GOT3 (cell line): Measurements from ENCODE around the gene ANKRD44.
"Not testable (repeated sequence)": the region's sequence is repeated elsewhere in the genome, so short reads cannot be mapped to it uniquely, and the experiment has no call there.

Experiments used
- DNase-seq: peaks from one replicate; lab custom pipeline; 2025; ENCODE audit warnings: mixed read lengths; lab: John Stamatoyannopoulos, UW

ANKRD44 gene

GRCh38 chr2:197287596-197287932, 23.0 kb downstream of the ANKRD44 start:
- not testable (repeated sequence) for DNase-seq

- no peak for DNase-seq
Measured at GRCh38 chr2:197286805-197287595, 23.6 kb downstream of the ANKRD44 start.

GRCh38 chr2:197285361-197285760, 25.2 kb downstream of the ANKRD44 start:
- DNase-seq, result no peak

- no peak for DNase-seq
Measured at GRCh38 chr2:197284956-197285355, 25.6 kb downstream of the ANKRD44 start.

GRCh38 chr2:197281421-197281820, 29.2 kb downstream of the ANKRD44 start:
- DNase-seq, result no peak

- DNase-seq, result no peak
Measured at GRCh38 chr2:197280015-197280702, 30.4 kb downstream of the ANKRD44 start.

- no peak for DNase-seq
Measured at GRCh38 chr2:197278799-197279763, 31.5 kb downstream of the ANKRD44 start.

GRCh38 chr2:197277794-197278193, 32.8 kb downstream of the ANKRD44 start:
- no peak for DNase-seq

GRCh38 chr2:197276156-197276555, 34.4 kb downstream of the ANKRD44 start:
- DNase-seq, result no peak

- no peak for DNase-seq
Measured at GRCh38 chr2:197274937-197275336, 35.6 kb downstream of the ANKRD44 start.

- DNase-seq, result no peak
Measured at GRCh38 chr2:197274349-197274748, 36.2 kb downstream of the ANKRD44 start.

GRCh38 chr2:197273485-197273884, 37.1 kb downstream of the ANKRD44 start:
- DNase-seq, result no peak

GRCh38 chr2:197270601-197271000, 40.0 kb downstream of the ANKRD44 start:
- DNase-seq, result no peak

- no peak for DNase-seq
Measured at GRCh38 chr2:197269815-197270214, 40.8 kb downstream of the ANKRD44 start.

- no peak for DNase-seq
Measured at GRCh38 chr2:197268786-197269584, 41.6 kb downstream of the ANKRD44 start.

GRCh38 chr2:197266477-197266876, 44.1 kb downstream of the ANKRD44 start:
- no peak for DNase-seq

- DNase-seq, result no peak
Measured at GRCh38 chr2:197265924-197266323, 44.7 kb downstream of the ANKRD44 start.

- no peak for DNase-seq
Measured at GRCh38 chr2:197265036-197265435, 45.5 kb downstream of the ANKRD44 start.

GRCh38 chr2:197264332-197264731, 46.2 kb downstream of the ANKRD44 start:
- DNase-seq, result no peak

- no peak for DNase-seq
Measured at GRCh38 chr2:197263077-197263476, 47.5 kb downstream of the ANKRD44 start.

GRCh38 chr2:197261808-197262226, 48.8 kb downstream of the ANKRD44 start:
- no peak for DNase-seq
